ENCODE data around the gene CDCA5.

- TF ChIP-seq CTCF (conservative IDR thresholded peaks at IDR 0.05; ENCODE audit: low read length): no peak
- no peak for TF ChIP-seq EZH2phosphoT487 (IDR thresholded peaks at IDR 0.05; ENCODE audit: borderline replicate concordance)
Measured at GRCh38 chr11:65095974-65096806, 12.3 kb upstream of the CDCA5 start, which contains the start of gene VPS51.

Data from Loucy (cell line).